HK-2 (cell line): ENCODE measurements around the gene NEURL2.
"Not testable (repeated sequence)": the region's sequence is repeated elsewhere in the genome, so short reads cannot be mapped to it uniquely, and the experiment has no call there.

Experiments
- DNase-seq: peaks from one replicate; pipeline ENCODE4 v3.0.0-alpha.2; 2018; ENCODE audit not compliant: unreplicated experiment

Gene NEURL2

DNA sequence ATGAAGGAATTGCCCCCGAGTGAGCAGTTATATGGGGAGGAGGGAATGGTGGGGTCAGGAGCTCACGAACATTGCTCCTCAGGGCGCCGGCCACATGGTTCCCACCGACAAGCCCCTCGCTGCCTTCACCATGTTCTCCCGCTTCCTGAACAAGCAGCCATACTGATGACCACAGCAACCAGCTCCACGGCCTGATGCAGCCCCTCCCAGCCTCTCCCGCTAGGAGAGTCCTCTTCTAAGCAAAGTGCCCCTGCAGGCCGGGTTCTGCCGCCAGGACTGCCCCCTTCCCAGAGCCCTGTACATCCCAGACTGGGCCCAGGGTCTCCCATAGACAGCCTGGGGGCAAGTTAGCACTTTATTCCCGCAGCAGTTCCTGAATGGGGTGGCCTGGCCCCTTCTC is 7.3 kb upstream of the NEURL2 start:
- no peak for DNase-seq

DNA sequence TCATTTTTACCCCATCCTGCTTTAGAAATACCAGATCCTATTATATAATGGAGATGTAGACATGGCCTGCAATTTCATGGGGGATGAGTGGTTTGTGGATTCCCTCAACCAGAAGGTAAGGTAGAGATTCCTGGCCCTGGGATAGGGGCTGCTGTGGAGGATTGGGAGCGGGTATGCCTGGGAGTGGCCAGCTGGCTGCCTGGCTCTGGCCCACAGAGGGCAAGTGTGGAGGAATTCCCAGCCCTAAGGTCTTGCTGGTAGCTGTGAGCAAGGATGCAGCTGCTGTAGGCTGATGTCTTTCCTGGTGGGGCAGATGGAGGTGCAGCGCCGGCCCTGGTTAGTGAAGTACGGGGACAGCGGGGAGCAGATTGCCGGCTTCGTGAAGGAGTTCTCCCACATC is 6.7 kb upstream of the NEURL2 start:
- no peak for DNase-seq

DNA sequence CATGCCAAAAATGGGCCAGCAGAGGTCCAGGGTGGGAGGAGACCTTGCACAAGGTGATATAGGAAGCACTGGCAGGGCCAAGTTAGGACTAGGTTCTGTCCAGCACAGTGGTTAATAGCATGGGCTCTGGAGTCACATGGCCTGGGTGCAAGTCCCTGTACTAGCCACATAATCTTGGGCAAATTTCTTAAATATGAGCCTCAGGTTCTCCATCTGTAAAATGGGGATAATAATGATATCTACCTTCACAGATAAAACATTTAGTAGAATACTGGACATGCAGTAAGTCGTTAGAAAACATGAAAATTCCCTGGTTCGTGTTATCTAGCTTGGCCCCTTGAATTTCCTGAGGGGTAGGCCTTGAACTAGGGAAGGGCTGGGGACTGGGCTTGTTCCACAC is 6.3 kb upstream of the NEURL2 start:
- DNase-seq: no peak

DNA sequence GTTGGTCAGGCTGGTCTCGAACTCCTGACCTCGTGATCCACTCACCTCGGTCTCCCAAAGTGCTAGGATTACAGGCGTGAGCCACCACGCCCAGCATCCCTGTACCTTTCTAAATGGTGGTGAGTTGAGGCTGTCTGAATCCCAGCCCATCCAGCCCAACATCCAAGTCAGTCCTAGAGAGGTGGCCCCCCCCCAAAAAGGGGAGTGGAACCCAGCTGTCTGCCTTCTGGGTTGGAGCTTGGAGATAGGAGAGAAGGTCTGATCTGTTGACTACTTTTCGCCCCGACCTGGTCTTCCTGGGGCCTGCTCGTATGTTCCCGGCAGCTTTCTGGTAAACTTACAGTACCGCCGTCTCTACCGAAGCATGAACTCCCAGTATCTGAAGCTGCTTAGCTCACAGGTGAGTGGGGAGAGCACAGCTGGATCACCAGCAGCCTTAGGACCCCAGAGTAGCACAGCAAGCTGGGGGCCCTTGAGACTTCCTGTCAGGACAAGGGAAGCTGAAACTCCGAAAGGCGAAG is 5.7 kb upstream of the NEURL2 start:
- no peak for DNase-seq

DNA sequence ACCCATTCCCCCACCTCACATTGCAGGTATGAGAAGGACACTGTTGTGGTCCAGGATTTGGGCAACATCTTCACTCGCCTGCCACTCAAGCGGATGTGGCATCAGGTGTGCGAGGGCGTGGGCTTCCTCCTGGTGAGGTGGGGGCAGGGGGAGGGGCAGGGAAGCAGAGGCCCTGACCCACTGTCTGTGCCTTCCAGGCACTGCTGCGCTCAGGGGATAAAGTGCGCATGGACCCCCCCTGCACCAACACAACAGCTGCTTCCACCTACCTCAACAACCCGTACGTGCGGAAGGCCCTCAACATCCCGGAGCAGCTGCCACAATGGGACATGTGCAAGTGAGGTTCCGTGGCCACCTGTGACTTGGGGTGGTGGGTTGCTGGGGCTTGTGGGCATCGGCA is 3.8 kb upstream of the NEURL2 start:
- DNase-seq: no peak

DNA sequence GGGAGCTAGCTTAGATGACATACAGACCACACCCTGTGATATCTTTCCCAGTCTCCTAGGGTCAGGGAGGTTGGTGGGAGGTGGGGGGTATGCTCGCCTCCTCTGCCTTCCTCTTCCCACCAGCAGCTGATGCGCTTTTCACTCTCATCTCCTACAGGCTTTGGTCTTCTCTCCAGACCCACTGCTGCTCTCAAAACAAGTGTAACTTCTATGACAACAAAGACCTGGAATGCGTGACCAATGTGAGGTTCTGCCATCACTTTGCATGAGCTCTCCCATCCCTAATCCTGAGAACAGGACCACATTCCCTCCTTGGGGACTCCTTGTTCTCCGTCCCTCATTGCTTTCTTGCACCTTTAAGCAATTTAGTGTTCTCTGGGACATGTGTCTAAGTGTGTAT is 2.8 kb upstream of the NEURL2 start:
- no peak for DNase-seq

DNA sequence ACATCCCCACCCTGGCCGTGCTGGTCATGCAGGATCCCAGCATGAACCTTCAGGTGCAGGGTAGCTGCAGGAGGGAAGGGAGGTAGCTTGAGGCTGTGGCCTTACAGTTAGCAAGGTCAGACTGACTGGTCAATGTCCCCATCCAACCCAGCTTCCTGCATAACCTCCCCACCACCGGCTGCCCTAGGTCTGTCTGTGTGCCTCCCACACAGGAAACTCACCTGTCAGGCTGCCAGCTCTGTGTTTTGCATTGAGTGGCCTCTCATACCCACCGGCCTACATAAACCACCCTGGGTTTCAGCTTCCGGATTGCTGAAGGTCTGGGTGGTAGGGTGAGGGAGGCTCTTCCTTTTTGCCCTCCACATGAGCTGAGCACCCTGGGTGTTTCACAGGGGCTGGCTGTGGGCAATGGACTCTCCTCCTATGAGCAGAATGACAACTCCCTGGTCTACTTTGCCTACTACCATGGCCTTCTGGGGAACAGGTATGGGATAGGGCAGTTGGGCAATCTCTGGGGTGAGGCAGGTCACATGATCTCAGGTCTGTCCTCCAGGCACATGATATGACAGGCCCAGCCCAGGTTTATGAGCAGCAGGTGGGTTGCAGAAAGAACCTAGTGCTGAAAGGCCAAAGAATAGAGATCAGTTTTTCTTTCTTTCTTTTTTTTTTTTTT is 2.0 kb upstream of the NEURL2 start:
- DNase-seq: no peak

DNA sequence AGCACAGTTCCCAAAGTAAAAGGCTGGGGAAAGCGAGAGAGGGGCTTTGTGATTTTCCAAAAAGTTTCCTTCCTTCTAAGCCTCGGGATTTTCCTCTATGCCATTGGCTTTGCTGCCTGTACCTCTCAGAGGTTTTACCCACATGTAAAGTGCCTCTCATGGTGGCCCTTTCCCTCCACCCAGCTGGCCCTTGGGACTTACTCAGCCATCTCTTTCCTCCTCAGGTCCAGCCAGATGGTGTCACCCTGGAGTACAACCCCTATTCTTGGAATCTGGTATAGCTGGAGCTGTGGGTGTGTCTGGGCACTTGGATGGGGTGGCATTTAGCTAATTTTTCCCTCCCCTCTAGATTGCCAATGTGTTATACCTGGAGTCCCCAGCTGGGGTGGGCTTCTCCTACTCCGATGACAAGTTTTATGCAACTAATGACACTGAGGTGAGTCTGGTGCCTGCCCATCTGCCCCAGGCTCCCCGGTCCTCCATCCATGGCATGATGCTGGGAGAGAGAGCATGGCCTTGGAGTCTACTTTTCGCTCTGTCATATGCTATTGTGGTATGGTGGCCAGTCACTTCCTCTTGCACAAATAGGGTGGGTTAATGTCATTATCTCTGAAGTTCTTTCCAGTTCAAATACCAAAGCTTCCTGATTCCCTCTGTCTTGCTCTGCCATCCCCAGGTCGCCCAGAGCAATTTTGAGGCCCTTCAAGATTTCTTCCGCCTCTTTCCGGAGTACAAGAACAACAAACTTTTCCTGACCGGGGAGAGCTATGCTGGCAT is 1.2 kb upstream of the NEURL2 start:
- peak; percentile 44 for DNase-seq

DNA sequence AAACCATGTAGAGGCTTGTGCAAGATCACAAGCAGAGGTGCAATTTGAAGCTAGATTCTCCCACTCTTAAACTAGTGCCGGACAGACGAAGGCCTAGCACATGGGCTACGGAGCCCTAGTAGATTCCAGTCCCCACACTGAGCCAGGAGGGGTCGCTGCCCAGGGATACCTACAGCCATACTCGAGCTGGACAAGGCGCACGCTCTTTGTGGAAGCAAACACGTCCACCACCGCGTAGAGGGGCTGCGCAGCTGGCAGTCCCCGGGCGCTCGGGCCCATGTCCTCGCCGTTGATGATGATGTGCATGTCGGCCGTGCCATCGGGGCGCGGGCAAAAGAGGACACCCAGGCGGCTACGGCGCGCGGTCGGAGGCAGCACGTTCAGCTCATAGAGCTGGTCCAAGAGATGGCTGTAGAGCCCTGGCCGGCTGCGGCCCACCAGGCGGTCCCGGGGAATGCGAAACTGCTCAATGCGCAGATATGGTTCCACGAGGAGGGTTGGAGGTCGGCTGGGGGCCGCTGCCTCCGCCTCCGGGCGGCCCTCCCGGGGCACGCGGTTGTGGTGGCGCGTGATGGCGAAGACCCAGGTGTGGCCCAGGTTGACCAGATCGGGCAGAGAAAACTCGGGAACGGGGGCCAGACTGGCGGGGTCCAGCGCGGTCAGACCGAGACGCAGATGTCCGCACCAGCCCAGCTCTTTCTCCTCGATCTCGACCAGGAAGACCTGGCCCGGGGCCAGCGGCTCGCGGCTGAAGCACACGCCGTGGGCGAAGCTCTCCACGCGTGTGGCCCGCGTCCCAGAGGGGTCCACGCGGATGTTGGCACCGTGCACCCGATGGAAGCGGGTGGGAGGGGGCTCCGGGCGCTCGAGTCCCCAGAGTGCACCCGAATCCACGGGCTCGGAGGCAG is 677 bp downstream of the NEURL2 start:
- DNase-seq: peak; percentile 92

DNA sequence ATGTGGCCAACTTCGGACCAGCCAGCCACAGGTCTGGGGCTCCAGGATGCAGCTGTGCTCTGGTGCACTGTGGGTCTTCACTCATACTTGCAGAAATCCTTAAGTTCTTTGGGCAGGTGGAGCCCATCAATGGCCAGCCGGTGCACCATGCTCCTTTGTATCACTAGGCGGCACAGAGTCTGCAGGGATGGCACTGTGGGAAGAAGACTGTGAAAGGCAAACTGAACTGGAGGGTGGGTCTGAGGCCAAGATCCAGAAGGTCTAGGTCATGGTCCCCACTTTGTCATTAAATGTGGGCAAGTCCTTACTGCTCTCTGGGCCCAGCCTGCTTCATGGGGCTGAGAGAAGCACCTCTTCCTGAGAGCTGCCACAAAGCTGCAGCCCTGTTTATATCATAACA is 2.3 kb downstream of the NEURL2 start:
- no peak for DNase-seq

DNA sequence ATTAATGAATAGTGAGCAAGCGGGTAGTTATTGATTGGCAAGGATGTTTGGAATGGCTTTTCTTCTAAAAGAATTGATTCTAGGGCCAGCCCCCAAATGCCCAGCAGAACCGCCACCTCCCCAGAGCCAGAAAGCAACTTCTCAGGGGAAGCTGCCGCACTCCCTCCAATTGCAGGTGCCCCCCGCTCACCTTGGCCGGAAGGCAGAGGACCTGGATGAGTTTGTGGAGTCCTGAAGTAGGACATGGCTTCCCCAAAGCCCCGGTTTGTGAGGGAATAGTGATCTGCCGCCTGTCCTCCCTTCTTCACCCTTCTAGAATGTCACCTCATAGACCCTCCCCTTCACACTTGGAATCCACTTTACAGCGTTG is 3.7 kb downstream of the NEURL2 start, which contains the start of gene SPATA25:
SPATA25 (minus strand) TSS at position 277 of the 370 bp plus-strand sequence; CDS start at position 245, 32 bp downstream.
- no peak for DNase-seq

DNA sequence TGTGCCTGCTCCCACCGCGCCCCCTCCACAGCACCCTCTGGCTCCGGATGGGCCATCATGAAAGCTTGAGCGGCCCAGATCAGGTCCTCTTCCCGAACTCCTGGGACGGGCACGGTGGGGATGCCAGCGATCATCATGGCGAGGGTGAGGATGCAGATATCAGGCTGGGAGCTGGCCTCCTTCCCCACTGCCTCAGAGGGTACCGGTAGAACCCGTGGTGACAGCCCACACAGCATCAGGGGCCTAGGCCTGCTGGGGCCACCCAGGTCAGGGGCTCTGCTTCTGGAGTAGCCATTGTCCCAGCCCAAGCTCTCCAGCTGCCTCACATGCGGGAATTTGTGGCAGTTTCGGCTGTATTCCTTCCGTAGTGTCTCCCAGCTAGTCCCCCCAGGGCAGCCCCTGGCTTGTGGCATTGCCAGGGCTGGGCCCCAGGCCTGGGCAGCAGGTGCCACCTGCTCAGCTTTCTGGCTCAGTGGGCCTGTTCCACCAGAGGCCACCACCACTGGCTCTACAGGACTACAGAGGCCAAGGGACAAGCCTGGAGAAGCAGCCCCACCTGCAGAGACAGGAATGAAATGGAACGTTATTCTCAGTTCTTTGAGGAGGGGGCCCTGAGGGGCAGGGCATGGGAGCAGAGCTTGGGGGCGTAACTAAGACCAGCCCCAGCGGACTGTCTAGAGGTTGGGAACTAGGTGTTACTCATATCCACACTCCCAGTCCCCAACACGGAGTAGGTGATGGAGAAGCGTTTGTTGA is 4.2 kb downstream of the NEURL2 start:
- no peak for DNase-seq

DNA sequence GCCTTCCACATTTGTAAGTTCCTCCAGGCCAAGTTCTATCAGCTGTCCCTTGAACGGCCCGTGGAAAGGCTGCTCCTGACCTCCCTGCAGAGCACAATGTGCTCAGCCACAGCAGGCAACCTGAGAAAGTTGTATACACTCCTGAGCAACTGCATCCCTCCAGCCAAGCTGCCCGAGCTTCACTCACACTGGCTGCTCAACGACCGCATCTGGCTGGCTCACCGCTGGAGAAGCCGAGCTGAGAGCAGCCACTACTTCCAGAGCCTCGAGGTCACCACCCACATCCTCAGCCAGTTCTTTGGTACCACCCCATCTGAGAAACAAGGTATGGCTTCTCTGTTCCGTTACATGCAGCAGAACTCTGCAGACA is 7.9 kb downstream of the NEURL2 start:
- DNase-seq: no peak

DNA sequence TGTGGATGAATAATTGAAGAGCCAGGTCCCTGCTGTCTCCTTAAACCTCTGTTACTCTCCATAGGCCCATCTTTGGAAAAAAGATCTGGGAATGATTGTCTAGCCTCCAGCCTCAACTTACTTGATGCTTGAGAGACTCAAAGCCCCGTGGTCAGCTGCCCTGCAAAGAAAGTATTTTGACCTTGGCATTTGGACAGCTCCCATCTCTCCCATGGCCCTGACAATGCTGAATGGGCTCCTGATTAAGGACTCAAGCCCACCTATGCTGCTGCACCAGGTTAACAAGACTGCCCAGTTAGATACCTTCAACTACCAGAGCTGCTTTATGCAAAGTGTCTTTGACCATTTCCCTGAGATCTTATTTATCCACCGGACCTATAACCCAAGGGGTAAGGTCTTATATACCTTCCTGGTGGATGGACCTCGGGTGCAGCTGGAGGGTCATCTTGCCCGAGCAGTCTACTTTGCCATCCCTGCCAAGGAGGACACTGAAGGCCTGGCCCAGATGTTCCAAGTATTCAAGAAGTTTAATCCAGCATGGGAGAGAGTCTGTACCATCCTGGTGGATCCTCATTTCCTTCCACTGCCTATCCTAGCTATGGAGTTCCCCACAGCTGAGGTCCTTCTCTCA is 8.4 kb downstream of the NEURL2 start:
- no peak for DNase-seq

DNA sequence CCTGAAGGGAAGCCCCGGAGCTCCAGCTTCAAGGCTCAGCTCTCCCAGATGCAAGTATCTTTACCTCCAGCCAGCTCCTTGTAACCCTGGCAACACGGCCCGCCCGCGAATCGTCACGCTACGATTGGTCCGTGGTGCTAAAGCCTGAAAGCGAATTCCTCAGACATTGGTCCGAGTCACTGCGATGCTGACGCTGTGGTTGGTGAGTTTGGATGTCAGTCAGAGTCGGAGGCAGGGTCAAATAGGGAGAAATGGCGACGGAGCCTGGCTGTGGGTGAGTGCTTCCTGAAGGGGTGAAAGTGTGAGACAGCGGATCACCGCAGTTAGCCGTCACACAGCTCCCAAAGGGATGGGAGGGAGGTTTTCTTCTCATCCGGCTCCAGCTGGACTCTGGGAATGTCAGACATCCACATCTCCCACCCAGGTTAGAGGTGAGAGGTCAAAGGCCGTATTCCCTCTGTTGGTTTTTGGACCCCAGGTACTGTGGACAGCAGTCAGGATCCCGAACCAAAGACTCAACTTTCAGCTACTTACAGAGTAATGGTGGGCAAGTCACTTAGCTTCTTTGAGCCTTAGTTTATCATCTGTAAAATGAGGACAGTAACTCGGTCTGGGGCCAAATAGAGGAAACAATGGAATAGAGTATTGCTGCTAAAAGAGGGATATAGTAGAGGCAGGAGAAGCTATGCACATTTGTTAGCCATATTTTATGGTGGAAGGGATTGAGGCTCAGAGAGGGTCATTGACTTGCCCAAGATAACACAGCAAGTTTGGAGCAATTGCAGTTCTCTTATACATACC is 9.8 kb downstream of the NEURL2 start, which contains the start of gene ZSWIM1:
ZSWIM1 (plus strand) TSS at position 240 of the 801 bp plus-strand sequence. CDS start 1,366 bp downstream, outside the sequence.
- DNase-seq: peak; percentile 100

DNA sequence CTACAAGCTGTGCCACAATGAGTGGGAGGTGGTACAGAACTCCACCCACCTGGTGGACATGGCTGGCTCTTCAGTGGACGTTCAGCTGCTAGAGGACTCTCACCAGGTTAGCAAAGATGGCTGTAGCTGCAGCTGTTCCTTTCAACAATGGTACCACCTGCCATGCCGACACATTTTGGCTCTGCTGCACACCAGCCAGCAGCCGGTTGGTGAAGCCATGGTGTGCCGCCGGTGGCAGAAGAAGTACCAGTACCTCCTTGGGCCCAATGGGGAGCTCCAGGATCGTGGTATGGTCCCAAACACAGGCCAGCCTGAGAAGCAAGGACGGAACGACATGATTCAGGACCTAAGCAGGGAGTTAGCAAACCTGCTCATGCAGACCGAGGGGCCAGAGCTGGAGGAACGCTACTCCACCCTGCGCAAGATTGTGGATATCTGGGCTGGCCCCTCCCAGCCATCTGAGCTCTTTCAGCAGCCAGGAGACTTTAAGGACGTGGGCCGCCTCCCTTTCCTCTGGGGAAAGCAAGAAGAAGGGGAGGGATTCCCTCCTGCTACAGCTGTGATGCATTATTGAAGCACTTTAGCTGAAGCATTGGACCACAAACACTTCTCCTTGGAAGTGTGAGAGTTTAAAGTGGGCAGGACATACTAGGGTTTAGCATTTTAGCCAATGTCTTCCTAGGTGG is 12.8 kb downstream of the NEURL2 start:
- DNase-seq: no peak

DNA sequence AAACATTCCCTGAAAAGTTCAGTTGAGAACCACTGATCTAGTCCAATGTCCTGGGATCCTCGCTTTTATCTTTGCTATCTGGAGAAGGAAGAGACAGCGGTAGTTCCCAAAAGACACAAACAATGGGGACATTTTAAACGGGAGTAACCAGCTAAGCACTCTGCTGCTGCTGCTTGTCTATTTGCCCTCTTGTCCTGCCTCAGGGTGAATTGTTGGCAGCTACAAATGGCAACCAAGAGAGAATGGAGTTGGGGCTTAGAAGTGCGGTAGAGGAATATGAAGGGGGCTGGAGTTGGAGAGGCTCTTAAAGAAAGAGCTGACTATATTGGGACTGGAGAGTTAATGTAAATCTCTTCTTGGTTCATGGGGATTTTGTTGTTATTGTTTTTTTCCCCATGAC is 16.4 kb downstream of the NEURL2 start:
- no peak for DNase-seq

DNA sequence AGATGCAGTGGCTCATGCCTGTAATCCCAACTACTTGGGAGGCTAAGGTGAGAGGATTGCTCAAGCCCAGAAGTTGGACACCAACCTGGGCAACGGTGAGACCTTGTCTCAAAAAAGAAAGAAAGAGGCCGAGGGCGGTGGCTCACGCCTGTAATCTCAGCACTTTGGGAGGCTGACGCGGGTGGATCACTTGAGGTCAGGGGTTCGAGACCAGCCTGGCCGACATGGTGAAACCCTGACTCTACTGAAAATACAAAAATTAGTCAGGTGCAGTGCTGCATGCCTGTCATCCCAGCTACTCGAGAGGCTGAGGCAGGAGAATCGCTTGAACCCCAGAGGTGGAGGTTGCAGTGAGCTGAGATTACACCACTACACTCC is 16.9 kb downstream of the NEURL2 start:
- not testable (repeated sequence) for DNase-seq

DNA sequence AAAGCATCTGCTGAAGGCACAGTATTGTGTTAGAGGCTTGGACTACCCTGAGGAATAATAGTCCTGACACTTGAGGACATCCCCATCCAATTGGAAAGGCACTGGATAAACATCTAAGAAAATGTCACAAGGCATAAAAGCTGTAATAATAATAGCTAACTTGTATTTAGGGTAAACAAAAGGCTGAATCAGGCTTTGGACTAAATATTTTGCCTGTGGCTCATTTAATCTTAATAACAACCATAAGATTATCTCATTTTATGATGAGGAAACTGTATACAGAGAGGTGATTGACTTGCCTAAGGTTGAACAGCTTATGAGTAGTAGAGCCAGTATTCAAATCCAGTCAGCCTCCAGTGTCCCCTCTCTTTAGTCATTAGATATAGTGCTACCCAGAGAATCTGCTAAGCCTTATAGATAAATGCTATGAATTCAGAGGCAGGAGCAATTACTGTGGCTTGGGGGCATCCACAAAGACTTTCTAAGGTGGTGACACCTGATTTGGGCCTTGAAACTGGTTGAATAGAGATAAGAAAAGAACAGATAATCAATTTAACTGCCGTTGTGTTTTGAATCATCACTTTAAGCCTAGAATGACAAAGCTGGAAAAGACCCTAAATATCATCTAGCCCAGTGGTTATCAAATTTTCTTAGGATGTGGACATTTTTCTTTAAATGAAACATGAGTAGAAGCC is 17.5 kb downstream of the NEURL2 start:
- no peak for DNase-seq
